H9 (cell line): ENCODE measurements around the gene PPP1R17. TPM values are rescaled to one million over a fixed set of nuclear protein-coding genes. Genes with fewer than 3 reads are reported as not detected.

ENCODE experiments used
- DNase-seq: peaks from one replicate; pipeline ENCODE4 v3.0.0-alpha.2; 2017
- H2AFZ ChIP-seq: one replicate; pipeline ENCODE4 v1.6.1; 2013; ENCODE audit warnings: mild to moderate bottlenecking, low read length, control low read depth, moderate library complexity
- H2AK5ac ChIP-seq: 2 replicates; pipeline ENCODE4 v1.6.1; 2013; ENCODE audit warnings: low read length, control low read depth, mixed read lengths; ENCODE audit not compliant: insufficient read length
- H2BK120ac ChIP-seq: one replicate; pipeline ENCODE4 v1.6.1; 2013; ENCODE audit warnings: low read depth, mild to moderate bottlenecking, low read length, control low read depth, inconsistent platforms; ENCODE audit not compliant: poor library complexity, severe bottlenecking
- H2BK12ac ChIP-seq: 2 replicates; pipeline ENCODE4 v1.6.1; 2013; ENCODE audit warnings: low read length, control low read depth, mixed read lengths, low read depth; ENCODE audit not compliant: insufficient read length
- H2BK15ac ChIP-seq: 2 replicates; pipeline ENCODE4 v1.6.1; 2013; ENCODE audit warnings: low read depth, low read length, control low read depth
- H2BK20ac ChIP-seq: one replicate; pipeline ENCODE4 v1.6.1; 2013; ENCODE audit warnings: low read depth, mild to moderate bottlenecking, low read length, control low read depth, inconsistent platforms; ENCODE audit not compliant: poor library complexity, severe bottlenecking
- H2BK5ac ChIP-seq: 2 replicates; pipeline ENCODE4 v1.6.1; 2013; ENCODE audit warnings: low read length, control low read depth, mixed read lengths; ENCODE audit not compliant: insufficient read length
- H3K14ac ChIP-seq: 2 replicates; pipeline ENCODE4 v1.6.1; 2013; ENCODE audit warnings: low read length, control low read depth; ENCODE audit not compliant: insufficient read depth
- H3K18ac ChIP-seq: 2 replicates; pipeline ENCODE4 v1.6.1; 2013; ENCODE audit warnings: low read depth, mild to moderate bottlenecking, mixed read lengths, low read length, control low read depth; ENCODE audit not compliant: insufficient read length
- H3K23ac ChIP-seq: 2 replicates; pipeline ENCODE4 v1.6.1; 2013; ENCODE audit warnings: low read length, control low read depth, mixed read lengths, low read depth; ENCODE audit not compliant: insufficient read length
- H3K23me2 ChIP-seq: 2 replicates; pipeline ENCODE4 v1.6.1; 2013; ENCODE audit warnings: low read depth, mild to moderate bottlenecking, mixed read lengths, low read length, control low read depth; ENCODE audit not compliant: insufficient read length, poor library complexity, severe bottlenecking
- H3K27ac ChIP-seq: 2 replicates; pipeline ENCODE4 v1.5.1; 2013; ENCODE audit warnings: low read length, control low read depth, mixed read lengths, low read depth; ENCODE audit not compliant: insufficient read length
- H3K27me3 ChIP-seq: 2 replicates; pipeline ENCODE4 v1.6.1; 2013; ENCODE audit warnings: low read length, control low read depth, inconsistent platforms; ENCODE audit not compliant: insufficient read depth
- H3K4ac ChIP-seq: 2 replicates; pipeline ENCODE4 v1.6.1; 2013; ENCODE audit warnings: low read depth, mild to moderate bottlenecking, control low read depth, inconsistent platforms, low read length, moderate library complexity
- H3K4me1 ChIP-seq: 2 replicates; pipeline ENCODE4 v1.6.1; 2013; ENCODE audit warnings: low read length, control low read depth, inconsistent platforms; ENCODE audit not compliant: insufficient read depth
- H3K4me2 ChIP-seq: 2 replicates; pipeline ENCODE4 v1.6.1; 2013; ENCODE audit warnings: low read length, control low read depth, mixed read lengths; ENCODE audit not compliant: insufficient read length, insufficient read depth
- H3K56ac ChIP-seq: 2 replicates; pipeline ENCODE4 v1.6.1; 2013; ENCODE audit warnings: low read depth, mild to moderate bottlenecking, mixed read lengths, low read length, control low read depth; ENCODE audit not compliant: insufficient read length
- H3K79me1 ChIP-seq: 2 replicates; pipeline ENCODE4 v1.6.1; 2013; ENCODE audit warnings: low read depth, mild to moderate bottlenecking, moderate library complexity, low read length, control low read depth, inconsistent platforms; ENCODE audit not compliant: insufficient read depth, poor library complexity, severe bottlenecking
- H3K79me2 ChIP-seq: 2 replicates; pipeline ENCODE4 v1.6.1; 2013; ENCODE audit warnings: low read length, control low read depth, inconsistent platforms; ENCODE audit not compliant: insufficient read depth
- H3K9ac ChIP-seq: 2 replicates; pipeline ENCODE4 v1.6.1; 2013; ENCODE audit warnings: low read length, control low read depth, mixed read lengths; ENCODE audit not compliant: insufficient read length; ENCODE audit errors: extremely low read depth
- H3K9me3 ChIP-seq: one replicate; pipeline ENCODE4 v1.6.1; 2013; ENCODE audit warnings: low read depth, low read length, inconsistent platforms; ENCODE audit not compliant: control insufficient read depth
- H3T11ph ChIP-seq: one replicate; pipeline ENCODE4 v1.6.1; 2013; ENCODE audit warnings: mild to moderate bottlenecking, low read length, control low read depth, inconsistent platforms
- H4K20me1 ChIP-seq: one replicate; pipeline ENCODE4 v1.6.1; 2013; ENCODE audit not compliant: control insufficient read depth, insufficient read length, insufficient read depth
- H4K5ac ChIP-seq: 2 replicates; pipeline ENCODE4 v1.6.1; 2013; ENCODE audit warnings: low read depth, mild to moderate bottlenecking, mixed read lengths, low read length, control low read depth; ENCODE audit not compliant: insufficient read length
- H4K8ac ChIP-seq: replicated peaks from 2 replicates; pipeline ENCODE4 v1.6.1; 2013; ENCODE audit warnings: low read length, control low read depth, mixed read lengths, low read depth; ENCODE audit not compliant: insufficient read length
- H4K91ac ChIP-seq: 2 replicates; pipeline ENCODE4 v1.6.1; 2013; ENCODE audit warnings: low read depth, mild to moderate bottlenecking, moderate library complexity, mixed read lengths, low read length, control low read depth; ENCODE audit not compliant: insufficient read length
- H3K27ac Mint-ChIP-seq, 3 experiments: 2 replicates in 2 of 3; 3 replicates in 1 of 3; pipeline ENCODE4 v1.8.0; 2020 to 2021; ENCODE audit warnings: mixed read lengths in 3 of 3, mild to moderate bottlenecking in 1 of 3, moderate library complexity in 1 of 3
- H3K27me3 Mint-ChIP-seq: 2 replicates; pipeline ENCODE4 v1.8.0; 2021; ENCODE audit warnings: low read depth, mild to moderate bottlenecking, moderate library complexity, mixed read lengths
- H3K36me3 Mint-ChIP-seq, 3 experiments: 2 replicates in 2 of 3; 3 replicates in 1 of 3; pipeline ENCODE4 v1.8.0; 2020 to 2021; ENCODE audit warnings: low read depth in 3 of 3, mixed read lengths in 3 of 3; ENCODE audit not compliant: insufficient read depth in 1 of 3
- H3K4me1 Mint-ChIP-seq, 2 experiments: 2 replicates each; pipeline ENCODE4 v1.8.0; 2020; ENCODE audit warnings: mixed read lengths in 2 of 2
- H3K4me3 Mint-ChIP-seq, 2 experiments: 2 replicates in 1 of 2; 3 replicates in 1 of 2; pipeline ENCODE4 v1.8.0; 2020 to 2021; ENCODE audit warnings: mild to moderate bottlenecking in 2 of 2, mixed read lengths in 2 of 2, moderate library complexity in 1 of 2
- H3K9me3 Mint-ChIP-seq, 2 experiments: 2 replicates in 1 of 2; 3 replicates in 1 of 2; pipeline ENCODE4 v1.8.0; 2020; ENCODE audit warnings: mild to moderate bottlenecking in 2 of 2, mixed read lengths in 2 of 2, moderate library complexity in 1 of 2
- CTCF ChIP-seq: fragments of 200-600 bp; sonication (generic); conservative IDR thresholded peaks from 3 replicates; pipeline ENCODE4 v1.8.0; 2021; ENCODE audit warnings: antibody characterized with exemption, mild to moderate bottlenecking
- WGBS: extraction: QIAGEN DNeasy Blood & Tissue Kit; methylation state at CpG from one replicate; pipeline ENCODE4 v1.1.7; 2013; ENCODE audit warnings: missing lambda C conversion rate, low lambda C conversion rate, mixed read lengths; ENCODE audit not compliant: insufficient read length; ENCODE audit errors: extremely low coverage; 5-methylcytosine and 5-hydroxymethylcytosine counted together
- total RNA-seq: library from RNA; stranded (reverse); gene quantifications from 2 replicates; pipeline ENCODE4 v1.2.1, GENCODE V29; 2021

The PPP1R17 gene
- total RNA-seq, 1 experiment from 2014 or later, result 1.2 TPM

GRCh38 chr7:31651234-31652062 lies 35.6 kb upstream of the PPP1R17 start:
- Histone ChIP-seq H3K79me2 (no peaks in the 10 kb centered on the region), H3K27me3 (no peaks in the 10 kb centered on the region), H2BK5ac (no peak overlapping the region), H3K4me1 (peaks cover 17% of the 10 kb centered on the region; the same call in 1 of the 2 replicates), H2AFZ (no peak overlapping the region), H4K8ac (no peak overlapping the region), H3T11ph (no peak overlapping the region), H3K18ac (no peak overlapping the region), H2BK15ac (no peak overlapping the region), H3K56ac (no peak overlapping the region), H4K20me1 (no peaks in the 10 kb centered on the region), H4K5ac (no peak overlapping the region), H3K14ac (no peak overlapping the region), H2BK120ac (no peak overlapping the region), H3K23me2 (no peaks in the 10 kb centered on the region), H3K9me3 (no peaks in the 10 kb centered on the region), H3K4ac (no peak overlapping the region), H3K9ac (no peak overlapping the region), H2BK12ac (no peak overlapping the region), H3K27ac (no peak overlapping the region), H4K91ac (no peak overlapping the region), H3K4me2 (no peak overlapping the region), H3K79me1 (no peaks in the 10 kb centered on the region), H2BK20ac (no peak overlapping the region), H2AK5ac (no peak overlapping the region), H3K23ac (no peak overlapping the region)
- no peaks in the 10 kb centered on the region; a peak in 1 of 7 replicates for H3K36me3 Mint-ChIP-seq
- peak overlapping the region in 1 of 2 experiments; percentile 34; a peak in 1 of 5 replicates for H3K4me3 Mint-ChIP-seq
- H3K27me3 Mint-ChIP-seq, result peaks cover 23% of the 10 kb centered on the region
- H3K4me1 Mint-ChIP-seq, result peaks cover 44 to 61% of the 10 kb centered on the region in 2 experiments
- peak overlapping the region in 2 of 3 experiments; percentile 3 to 13; a peak in 2 of 7 replicates for H3K27ac Mint-ChIP-seq
- DNase-seq, result no peak
- no CpG with 5 or more reads among the region's 7 CpGs for WGBS
- TF ChIP-seq CTCF, result no peak; the same call in 2 of the 3 replicates
- peaks cover 0 to 3% of the 10 kb centered on the region in 2 experiments; a peak in 2 of 5 replicates for H3K9me3 Mint-ChIP-seq
